Activated CD4-positive, alpha-beta T cell treated with anti-CD3 and anti-CD28 coated beads for 4 hours (primary cell): Measurements from ENCODE around the gene RGS6.
"Not testable (repeated sequence)": the region's sequence is repeated elsewhere in the genome, so short reads cannot be mapped to it uniquely, and the experiment has no call there.

Experiments
- DNase-seq, 2 donors: peaks; one replicate each; pipeline ENCODE4 v3.0.0-alpha.2; 2020

The RGS6 gene

GRCh38 chr14:71932229-71932981, at the start of gene RGS6:
TSS of gene RGS6 (plus strand) at chr14:71932429.
- no peak for DNase-seq

GRCh38 chr14:71883094-71883493, 49.1 kb upstream of the RGS6 start:
- DNase-seq, result no peak

- no peak for DNase-seq
These were observed 46.9 kb upstream of the RGS6 start for GRCh38 chr14:71885301-71885700.

- DNase-seq, result not testable (repeated sequence)
These were observed 44.4 kb upstream of the RGS6 start for GRCh38 chr14:71887802-71888201.

- DNase-seq, result no peak
These were observed 41.7 kb upstream of the RGS6 start for GRCh38 chr14:71890541-71890940.

- DNase-seq, result no peak
These were observed 41.0 kb upstream of the RGS6 start for GRCh38 chr14:71891185-71891584.

GRCh38 chr14:71891970-71892369, 40.3 kb upstream of the RGS6 start:
- no peak for DNase-seq

- DNase-seq, result no peak
These were observed 27.2 kb upstream of the RGS6 start for GRCh38 chr14:71905031-71905430.

GRCh38 chr14:71905860-71906259, 26.4 kb upstream of the RGS6 start:
- DNase-seq, result no peak

- no peak for DNase-seq
These were observed 24.3 kb upstream of the RGS6 start for GRCh38 chr14:71907793-71908515.

GRCh38 chr14:71911669-71912068, 20.6 kb upstream of the RGS6 start:
- DNase-seq, result no peak

GRCh38 chr14:71913342-71913741, 18.9 kb upstream of the RGS6 start:
- no peak for DNase-seq

GRCh38 chr14:71918955-71919354, 13.3 kb upstream of the RGS6 start:
- no peak for DNase-seq

GRCh38 chr14:71923513-71923912, 8.7 kb upstream of the RGS6 start:
- DNase-seq, result no peak

- DNase-seq, result no peak
These were observed 569 bp upstream of the RGS6 start for GRCh38 chr14:71931492-71932228.

GRCh38 chr14:71933001-71933587, 865 bp downstream of the RGS6 start:
- no peak for DNase-seq

- DNase-seq, result not testable (repeated sequence)
These were observed 6.0 kb downstream of the RGS6 start for GRCh38 chr14:71938273-71938672.

- DNase-seq, result not testable (repeated sequence)
These were observed 7.1 kb downstream of the RGS6 start for GRCh38 chr14:71939344-71939743.

- DNase-seq, result not testable (repeated sequence)
These were observed 8.3 kb downstream of the RGS6 start for GRCh38 chr14:71940500-71940899.

- not testable (repeated sequence) for DNase-seq
These were observed 9.4 kb downstream of the RGS6 start for GRCh38 chr14:71941616-71942015.

GRCh38 chr14:71942904-71943694, 10.9 kb downstream of the RGS6 start:
- no peak for DNase-seq

- no peak for DNase-seq
These were observed 11.4 kb downstream of the RGS6 start for GRCh38 chr14:71943695-71944018.
